ENCODE measurements around the gene CSTF3. TPM values are rescaled to one million over a fixed set of nuclear protein-coding genes. Genes with fewer than 3 reads are reported as not detected.
"Not testable (repeated sequence)": the region's sequence is repeated elsewhere in the genome, so short reads cannot be mapped to it uniquely, and the experiment has no call there.

Gene CSTF3
- total and polyA plus RNA-seq, 8 donors: 5.0 to 25.4 (median 11.7) TPM

GRCh38 chr11:33055375-33055774 lies 105.9 kb downstream of the CSTF3 start:
- FAIRE-seq (no peak), ATAC-seq (no peak), DNase-seq (no peak)
- intact Hi-C loops (cut with DNase I): no loop called here
- Histone ChIP-seq H3K36me3 (peaks cover 0 to 15% (median 2%) of the 10 kb centered on the region in 3 donors), H3K27me3 (no peaks in the 10 kb centered on the region), H3K9me3 (no peaks in the 10 kb centered on the region), H3K27ac (no peak overlapping the region), H3K4me1 (no peaks in the 10 kb centered on the region), H3K4me3 (no peak overlapping the region)
- TF ChIP-seq CTCF (IDR thresholded peaks at IDR 0.05): no peak

- DNase-seq (no peak), ATAC-seq (no peak), FAIRE-seq (no peak)
- WGBS, 2 donors: 78 to 83% methylated on average over 1 to 2 of the region's 2 CpGs
- Histone ChIP-seq H3K9me3 (no peaks in the 10 kb centered on the region), H3K27me3 (no peaks in the 10 kb centered on the region), H3K4me1 (no peaks in the 10 kb centered on the region), H3K36me3 (peaks cover 0 to 2% (median 0%) of the 10 kb centered on the region in 3 donors), H3K27ac (no peak overlapping the region), H3K4me3 (no peak overlapping the region)
- no peak for TF ChIP-seq CTCF (IDR thresholded peaks at IDR 0.05)
- intact Hi-C loops (cut with DNase I): no loop called here
Measured at GRCh38 chr11:33052231-33052630, 109.0 kb downstream of the CSTF3 start.

GRCh38 chr11:33049565-33050408 lies 111.5 kb downstream of the CSTF3 start:
- WGBS, 2 donors: 91% methylated on average over 3 of the region's 3 CpGs
- DNase-seq; H3K27ac ChIP-seq; FAIRE-seq; H3K4me3 ChIP-seq; ATAC-seq; intact Hi-C loops (cut with DNase I); H3K36me3 ChIP-seq; H3K4me1 ChIP-seq; H3K27me3 ChIP-seq; H3K9me3 ChIP-seq: not testable (repeated sequence)

- not testable (repeated sequence) for H3K36me3 ChIP-seq
Measured at GRCh38 chr11:33048701-33049100, 112.6 kb downstream of the CSTF3 start.

GRCh38 chr11:33045551-33046255 lies 115.6 kb downstream of the CSTF3 start:
- DNase-seq (no peak), ATAC-seq (no peak), FAIRE-seq (no peak)
- no peaks in the 10 kb centered on the region for H3K9me3 ChIP-seq
- no peaks in the 10 kb centered on the region for H3K36me3 ChIP-seq
- H3K4me3 ChIP-seq: no peak overlapping the region
- peaks cover 0 to 2% (median under 1%) of the 10 kb centered on the region in 3 donors for H3K4me1 ChIP-seq
- WGBS, 2 donors: 85 to 89% methylated on average over 8 of the region's 8 CpGs
- H3K27ac ChIP-seq: no peak overlapping the region
- no peak for TF ChIP-seq CTCF (IDR thresholded peaks at IDR 0.05)
- no peaks in the 10 kb centered on the region for H3K27me3 ChIP-seq
- intact Hi-C loops (cut with DNase I): no loop called here

More at GRCh38 chr11:33048701-33049100, 112.6 kb downstream of the CSTF3 start:
- H3K27me3 ChIP-seq; H3K4me3 ChIP-seq; FAIRE-seq; intact Hi-C loops (cut with DNase I); H3K9me3 ChIP-seq; DNase-seq; H3K4me1 ChIP-seq; H3K27ac ChIP-seq: not testable (repeated sequence)
- WGBS, 2 donors: 87 to 92% methylated on average over 6 of the region's 6 CpGs
- peak in 2 of 4 donors; percentile 65 to 74 for ATAC-seq
